Neural crest cell (in vitro differentiated cells): ENCODE results near the gene RAB6B. TPM values are rescaled to one million over a fixed set of nuclear protein-coding genes. Genes with fewer than 3 reads are reported as not detected.

Experiments
- DNase-seq: peaks from one replicate; pipeline ENCODE4 v3.0.0; 2021; ENCODE audit warnings: low read depth, mixed read lengths, low spot score
- H3K27ac Mint-ChIP-seq: one replicate; pipeline ENCODE4 v1.8.0; 2021; ENCODE audit warnings: mild to moderate bottlenecking, mixed read lengths; ENCODE audit not compliant: unreplicated experiment
- H3K27me3 Mint-ChIP-seq: 2 replicates; pipeline ENCODE4 v1.8.0; 2021; ENCODE audit warnings: low read depth, mild to moderate bottlenecking, mixed read lengths
- H3K36me3 Mint-ChIP-seq: 2 replicates; pipeline ENCODE4 v1.8.0; 2021; ENCODE audit warnings: low read depth, mild to moderate bottlenecking, mixed read lengths
- H3K4me1 Mint-ChIP-seq: 2 replicates; pipeline ENCODE4 v1.8.0; 2021; ENCODE audit warnings: mixed read lengths
- H3K4me3 Mint-ChIP-seq: one replicate; pipeline ENCODE4 v1.8.0; 2021; ENCODE audit warnings: mild to moderate bottlenecking, mixed read lengths
- H3K9me3 Mint-ChIP-seq: 2 replicates; pipeline ENCODE4 v1.8.0; 2021; ENCODE audit warnings: mixed read lengths
- CTCF ChIP-seq: fragments of 200-600 bp; sonication (generic); conservative IDR thresholded peaks from 2 replicates; pipeline ENCODE4 v1.5.0; 2021; ENCODE audit warnings: antibody characterized with exemption, mild to moderate bottlenecking
- total RNA-seq: library from RNA; stranded (reverse); gene quantifications from 2 replicates; pipeline ENCODE4 v1.2.1, GENCODE V29; 2021

RAB6B gene
- total RNA-seq, 1 donor from 2014 or later = 15.5 TPM

- Mint-ChIP-seq H3K27ac (no peak overlapping the region), H3K36me3 (peaks cover 1% of the 10 kb centered on the region), H3K4me1 (peaks cover 5% of the 10 kb centered on the region), H3K27me3 (no peaks in the 10 kb centered on the region), H3K4me3 (no peak overlapping the region), H3K9me3 (peaks cover under 1% of the 10 kb centered on the region)
- no peak for DNase-seq
- TF ChIP-seq CTCF = no peak
Observed at GRCh38 chr3:133887074-133887802, 8.4 kb downstream of the RAB6B start.

- no peak for DNase-seq
- no peak for TF ChIP-seq CTCF
- Mint-ChIP-seq H3K4me1 (peaks cover 5% of the 10 kb centered on the region), H3K4me3 (no peak overlapping the region), H3K36me3 (peaks cover 3% of the 10 kb centered on the region), H3K27me3 (no peaks in the 10 kb centered on the region), H3K9me3 (peaks cover 3% of the 10 kb centered on the region), H3K27ac (no peak overlapping the region)
Observed at GRCh38 chr3:133886031-133886722, 9.5 kb downstream of the RAB6B start.

GRCh38 chr3:133884887-133885711 is 10.6 kb downstream of the RAB6B start:
- H3K27ac Mint-ChIP-seq = no peak overlapping the region
- no peaks in the 10 kb centered on the region for H3K27me3 Mint-ChIP-seq
- H3K4me3 Mint-ChIP-seq = no peak overlapping the region
- H3K4me1 Mint-ChIP-seq = peaks cover 5% of the 10 kb centered on the region
- peaks cover 3% of the 10 kb centered on the region for H3K9me3 Mint-ChIP-seq
- DNase-seq = no peak
- H3K36me3 Mint-ChIP-seq = peaks cover 3% of the 10 kb centered on the region
- no peak for TF ChIP-seq CTCF

- no peaks in the 10 kb centered on the region for H3K27me3 Mint-ChIP-seq
- no peak overlapping the region for H3K27ac Mint-ChIP-seq
- no peak for TF ChIP-seq CTCF
- no peak for DNase-seq
- peaks cover 3% of the 10 kb centered on the region for H3K9me3 Mint-ChIP-seq
- H3K4me3 Mint-ChIP-seq = no peak overlapping the region
- peaks cover 5% of the 10 kb centered on the region for H3K4me1 Mint-ChIP-seq
- peaks cover 3% of the 10 kb centered on the region for H3K36me3 Mint-ChIP-seq
Observed at GRCh38 chr3:133884054-133884886, 11.4 kb downstream of the RAB6B start.

- no peak for DNase-seq
- no peak for TF ChIP-seq CTCF
- Mint-ChIP-seq H3K36me3 (peaks cover 3% of the 10 kb centered on the region), H3K27ac (no peak overlapping the region), H3K27me3 (no peaks in the 10 kb centered on the region), H3K9me3 (peaks cover 3% of the 10 kb centered on the region), H3K4me3 (no peak overlapping the region), H3K4me1 (peaks cover 1% of the 10 kb centered on the region)
Observed at GRCh38 chr3:133883641-133884040, 12.0 kb downstream of the RAB6B start.
